Type B pancreatic cell (in vitro differentiated cells): ENCODE measurements around the gene SLC15A1. TPM values are rescaled to one million over a fixed set of nuclear protein-coding genes. Genes with fewer than 3 reads are reported as not detected.
"Not testable (repeated sequence)": the region's sequence is repeated elsewhere in the genome, so short reads cannot be mapped to it uniquely, and the experiment has no call there.

Source experiments
- DNase-seq: peaks from one replicate; pipeline ENCODE4 v3.0.0; 2021; ENCODE audit warnings: mixed read lengths; ENCODE audit not compliant: unreplicated experiment; ENCODE audit errors: extremely low spot score
- H3K27ac Mint-ChIP-seq: 2 replicates; pipeline ENCODE4 v1.8.0; 2021; ENCODE audit warnings: mild to moderate bottlenecking, mixed read lengths
- H3K27me3 Mint-ChIP-seq: 2 replicates; pipeline ENCODE4 v1.8.0; 2021; ENCODE audit warnings: mixed read lengths
- H3K36me3 Mint-ChIP-seq: 2 replicates; pipeline ENCODE4 v1.8.0; 2021; ENCODE audit warnings: mixed read lengths
- H3K4me1 Mint-ChIP-seq: one replicate; pipeline ENCODE4 v1.8.0; 2021; ENCODE audit warnings: mixed read lengths; ENCODE audit not compliant: unreplicated experiment
- H3K4me3 Mint-ChIP-seq: 2 replicates; pipeline ENCODE4 v1.8.0; 2021; ENCODE audit warnings: mild to moderate bottlenecking, mixed read lengths
- H3K9me3 Mint-ChIP-seq: 2 replicates; pipeline ENCODE4 v1.8.0; 2021; ENCODE audit warnings: mixed read lengths
- CTCF ChIP-seq: fragments of 200-600 bp; sonication (generic); conservative IDR thresholded peaks from 2 replicates; pipeline ENCODE4 v1.5.0; 2021; ENCODE audit warnings: antibody characterized with exemption, mild to moderate bottlenecking
- total RNA-seq: library from RNA; stranded (reverse); gene quantifications from 2 replicates; pipeline ENCODE4 v1.2.1, GENCODE V29; 2021; ENCODE audit warnings: low replicate concordance

Gene SLC15A1
- total RNA-seq, 1 donor from 2014 or later, result 3.2 TPM

GRCh38 chr13:98755116-98755515 is 2.6 kb upstream of the SLC15A1 start:
- TF ChIP-seq CTCF, result no peak
- Mint-ChIP-seq H3K36me3 (peaks cover 4% of the 10 kb centered on the region), H3K4me1 (no peaks in the 10 kb centered on the region), H3K9me3 (peaks cover 6% of the 10 kb centered on the region), H3K27ac (no peak overlapping the region), H3K4me3 (peak overlapping the region; percentile 1), H3K27me3 (peaks cover 47% of the 10 kb centered on the region)
- no peak for DNase-seq

GRCh38 chr13:98754468-98754867 is 2.0 kb upstream of the SLC15A1 start:
- Mint-ChIP-seq H3K27me3 (peaks cover 51% of the 10 kb centered on the region), H3K4me3 (peak overlapping the region; percentile 80)
- H3K36me3 Mint-ChIP-seq, result not testable (repeated sequence)

DNA sequence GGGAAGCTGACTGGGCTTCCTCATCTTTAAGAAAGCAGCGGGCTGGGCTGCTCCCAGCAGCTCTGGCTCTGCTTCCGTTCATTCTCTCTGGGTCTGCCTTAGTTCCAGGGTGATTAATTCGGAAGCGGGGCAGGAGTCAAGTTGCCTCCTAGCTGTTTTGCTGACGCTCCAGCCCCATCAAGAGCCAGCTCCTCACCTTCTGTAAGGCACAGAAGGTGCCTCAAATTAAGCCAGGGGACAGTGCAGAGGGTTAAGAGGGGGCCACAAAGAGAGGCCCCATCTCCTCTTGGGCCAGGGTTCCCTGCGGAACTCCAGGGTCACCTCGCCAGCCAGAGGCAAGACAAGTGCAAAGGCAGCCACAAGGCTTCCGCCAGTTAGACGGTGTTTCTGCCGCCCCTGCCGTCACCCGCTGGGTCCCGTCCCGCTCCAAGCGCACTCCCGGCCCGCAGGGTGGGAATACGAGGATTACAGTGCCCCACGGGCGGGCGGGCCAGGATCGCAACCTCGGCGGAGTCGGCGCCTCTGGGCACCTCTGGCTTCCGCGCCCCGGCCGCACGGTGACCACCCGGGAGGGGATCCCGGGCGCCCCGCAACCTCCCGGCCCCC is 508 bp downstream of the SLC15A1 start:
- Mint-ChIP-seq H3K27ac (peak overlapping the region; percentile 82), H3K27me3 (peaks cover 48% of the 10 kb centered on the region)
- no peak for DNase-seq

More at GRCh38 chr13:98754468-98754867, 2.0 kb upstream of the SLC15A1 start:
- not testable (repeated sequence) for H3K4me1 Mint-ChIP-seq, H3K27ac Mint-ChIP-seq, DNase-seq, H3K9me3 Mint-ChIP-seq

DNA sequence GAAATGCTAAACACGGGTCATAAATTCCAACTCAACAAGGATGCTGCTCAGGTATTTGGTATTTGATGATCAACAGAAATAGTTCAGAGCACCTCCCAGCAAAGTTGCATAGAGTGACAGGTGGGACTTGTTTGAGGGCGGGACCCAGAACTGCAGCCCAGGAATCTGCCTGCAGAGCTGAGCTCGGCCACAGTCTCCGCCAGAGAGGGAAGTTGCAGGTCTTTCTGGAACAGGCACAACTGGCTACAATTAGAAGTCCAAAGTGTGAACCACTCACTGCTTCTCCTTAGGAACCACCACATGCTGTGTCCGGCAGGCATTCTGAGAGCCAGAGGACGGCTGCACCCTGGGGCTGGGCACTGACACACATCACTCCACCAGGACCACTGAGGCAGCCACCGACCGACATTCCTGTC is 1.1 kb downstream of the SLC15A1 start:
- H3K27me3 Mint-ChIP-seq, result peaks cover 48% of the 10 kb centered on the region
- DNase-seq, result no peak
- peaks cover 6% of the 10 kb centered on the region for H3K9me3 Mint-ChIP-seq
- H3K4me3 Mint-ChIP-seq, result peak overlapping the region; percentile 83
- no peak for TF ChIP-seq CTCF
- H3K36me3 Mint-ChIP-seq, result peaks cover 4% of the 10 kb centered on the region
- peak overlapping the region; percentile 82 for H3K27ac Mint-ChIP-seq
- no peaks in the 10 kb centered on the region for H3K4me1 Mint-ChIP-seq

More for the DNA sequence above, 508 bp downstream of the SLC15A1 start:
- Mint-ChIP-seq H3K4me3 (peak overlapping the region; percentile 83), H3K9me3 (peaks cover 6% of the 10 kb centered on the region), H3K36me3 (peaks cover 4% of the 10 kb centered on the region), H3K4me1 (no peaks in the 10 kb centered on the region)
- TF ChIP-seq CTCF, result no peak

DNA sequence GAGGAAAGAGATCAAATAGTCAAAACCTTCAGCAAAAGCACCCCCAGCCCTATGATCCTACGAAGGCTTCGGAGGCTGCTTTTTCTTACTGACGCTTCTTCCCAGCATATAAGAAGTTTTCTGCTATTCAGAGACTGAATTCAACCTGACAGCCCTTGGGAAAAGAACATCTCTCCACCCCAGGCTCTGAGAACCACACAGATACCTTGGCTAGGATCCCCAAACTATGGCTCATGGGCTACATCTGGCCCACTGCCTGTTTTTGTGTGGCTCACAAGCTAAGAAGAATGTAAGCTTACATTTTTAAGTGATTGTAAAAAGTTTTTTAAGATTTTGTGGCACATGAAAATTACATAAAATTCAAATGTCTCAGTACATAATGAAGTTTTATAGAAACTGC is 3.0 kb downstream of the SLC15A1 start:
- H3K9me3 Mint-ChIP-seq, result peaks cover 6% of the 10 kb centered on the region
- peaks cover 41% of the 10 kb centered on the region for H3K27me3 Mint-ChIP-seq
- no peak overlapping the region for H3K27ac Mint-ChIP-seq
- TF ChIP-seq CTCF, result no peak
- H3K36me3 Mint-ChIP-seq, result peaks cover 4% of the 10 kb centered on the region
- no peaks in the 10 kb centered on the region for H3K4me1 Mint-ChIP-seq
- no peak for DNase-seq
- H3K4me3 Mint-ChIP-seq, result no peak overlapping the region

DNA sequence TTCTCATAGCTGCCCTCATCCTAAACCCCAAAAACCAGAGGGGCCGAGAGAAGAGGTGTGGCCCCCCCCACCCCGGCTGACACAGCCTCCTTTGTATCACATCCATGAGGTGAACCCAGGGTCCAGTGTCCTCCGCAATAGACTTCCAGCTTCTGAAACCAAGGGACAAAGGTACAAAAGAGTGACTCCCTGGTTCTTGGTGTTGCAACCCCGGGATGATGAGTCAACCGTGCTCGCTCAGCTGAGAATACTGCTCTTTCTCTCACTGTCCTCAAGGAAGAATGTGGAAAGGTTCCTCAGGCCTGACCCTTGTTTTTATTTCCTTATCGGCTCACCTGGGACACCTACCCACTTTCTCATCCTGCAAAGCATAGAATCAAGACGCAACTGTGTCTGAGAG is 5.5 kb downstream of the SLC15A1 start:
- Mint-ChIP-seq H3K4me3 (no peak overlapping the region), H3K27me3 (peaks cover 21% of the 10 kb centered on the region), H3K4me1 (no peaks in the 10 kb centered on the region), H3K36me3 (no peaks in the 10 kb centered on the region), H3K27ac (no peak overlapping the region), H3K9me3 (no peaks in the 10 kb centered on the region)
- no peak for TF ChIP-seq CTCF
- no peak for DNase-seq
